GM12872 (cell line): ENCODE data around the gene ABCC11.

Experiments
- TF ChIP-seq, protein P1 (sequence below): IDR thresholded peaks from 3 replicates; pipeline ENCODE4 v1.5.1; 2011; ENCODE audit warnings: low read depth, mild to moderate bottlenecking, low read length, moderate library complexity; ENCODE audit not compliant: insufficient read depth

ABCC11 gene

DNA sequence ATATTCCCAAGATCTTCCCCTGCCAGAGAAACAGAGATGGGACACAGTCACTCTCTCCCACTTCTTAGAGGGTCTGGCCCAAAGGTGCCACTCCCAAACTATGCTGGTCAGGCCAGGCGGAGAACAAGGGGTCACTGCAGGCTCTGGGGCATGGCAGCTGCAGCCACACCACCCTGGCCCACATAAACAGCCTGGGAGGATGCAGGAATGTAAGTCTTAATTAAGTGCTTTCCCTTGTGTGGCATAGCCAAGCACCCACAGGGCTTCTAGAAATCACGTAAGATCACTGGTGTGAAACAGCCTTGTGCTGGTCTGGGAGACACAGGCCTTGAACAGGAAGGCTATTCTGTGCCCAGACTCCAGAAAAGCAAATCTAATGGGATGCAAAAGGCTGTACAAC is 123.1 kb downstream of the ABCC11 start:
- TF ChIP-seq, protein P1, sequence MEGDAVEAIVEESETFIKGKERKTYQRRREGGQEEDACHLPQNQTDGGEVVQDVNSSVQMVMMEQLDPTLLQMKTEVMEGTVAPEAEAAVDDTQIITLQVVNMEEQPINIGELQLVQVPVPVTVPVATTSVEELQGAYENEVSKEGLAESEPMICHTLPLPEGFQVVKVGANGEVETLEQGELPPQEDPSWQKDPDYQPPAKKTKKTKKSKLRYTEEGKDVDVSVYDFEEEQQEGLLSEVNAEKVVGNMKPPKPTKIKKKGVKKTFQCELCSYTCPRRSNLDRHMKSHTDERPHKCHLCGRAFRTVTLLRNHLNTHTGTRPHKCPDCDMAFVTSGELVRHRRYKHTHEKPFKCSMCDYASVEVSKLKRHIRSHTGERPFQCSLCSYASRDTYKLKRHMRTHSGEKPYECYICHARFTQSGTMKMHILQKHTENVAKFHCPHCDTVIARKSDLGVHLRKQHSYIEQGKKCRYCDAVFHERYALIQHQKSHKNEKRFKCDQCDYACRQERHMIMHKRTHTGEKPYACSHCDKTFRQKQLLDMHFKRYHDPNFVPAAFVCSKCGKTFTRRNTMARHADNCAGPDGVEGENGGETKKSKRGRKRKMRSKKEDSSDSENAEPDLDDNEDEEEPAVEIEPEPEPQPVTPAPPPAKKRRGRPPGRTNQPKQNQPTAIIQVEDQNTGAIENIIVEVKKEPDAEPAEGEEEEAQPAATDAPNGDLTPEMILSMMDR, result no peak

DNA sequence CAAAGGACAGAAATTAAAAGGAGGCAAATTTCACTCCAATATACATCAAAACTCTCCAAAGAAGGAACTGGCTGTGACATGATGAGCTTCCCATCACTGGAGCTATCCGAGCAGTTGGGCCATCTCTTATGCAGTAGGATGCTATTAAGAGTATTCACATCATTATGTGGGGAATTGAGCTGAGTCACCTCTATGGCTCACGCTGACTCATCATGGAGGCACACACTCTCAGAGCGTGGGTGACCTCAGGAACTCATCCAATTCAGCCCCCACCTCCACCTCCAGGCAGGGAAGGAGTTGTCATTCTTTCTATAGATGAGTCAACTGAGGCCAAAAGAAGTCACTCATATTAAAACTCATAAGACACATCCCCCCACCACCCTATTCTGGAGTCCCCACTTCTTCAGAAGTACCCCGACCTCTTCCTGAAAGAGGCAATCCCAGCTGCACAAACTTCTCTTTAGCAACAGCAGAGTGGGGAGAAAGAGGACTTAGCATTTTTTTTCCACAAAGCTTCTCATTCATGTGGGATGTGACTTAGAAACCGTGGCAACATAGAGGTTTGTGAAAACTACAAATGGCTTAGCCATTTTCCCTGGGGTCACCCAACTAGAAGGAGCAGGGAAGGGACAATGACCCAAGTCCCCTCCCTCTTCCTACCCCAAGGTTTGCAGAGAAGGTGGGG is 124.1 kb downstream of the ABCC11 start:
- TF ChIP-seq, protein P1, result no peak

DNA sequence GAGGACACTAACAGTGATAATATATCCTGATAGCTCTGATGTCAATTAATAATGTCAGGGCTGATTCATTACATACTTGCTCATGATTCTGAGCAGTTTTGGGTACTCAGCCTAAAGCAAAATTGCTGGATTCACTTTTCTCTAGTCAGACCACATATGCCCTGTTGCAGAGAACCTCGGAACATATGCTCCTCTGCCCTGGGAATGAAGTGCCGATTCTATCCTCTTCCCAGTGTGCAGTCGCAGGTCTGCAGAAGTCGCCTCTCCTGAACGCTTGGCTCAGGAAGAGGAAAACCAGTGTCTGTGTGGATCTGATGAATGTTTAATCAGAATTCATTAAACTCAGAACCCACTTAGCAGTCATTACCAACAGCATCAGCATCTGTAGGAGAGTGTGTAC is 126.1 kb downstream of the ABCC11 start:
- TF ChIP-seq, protein P1, result no peak

DNA sequence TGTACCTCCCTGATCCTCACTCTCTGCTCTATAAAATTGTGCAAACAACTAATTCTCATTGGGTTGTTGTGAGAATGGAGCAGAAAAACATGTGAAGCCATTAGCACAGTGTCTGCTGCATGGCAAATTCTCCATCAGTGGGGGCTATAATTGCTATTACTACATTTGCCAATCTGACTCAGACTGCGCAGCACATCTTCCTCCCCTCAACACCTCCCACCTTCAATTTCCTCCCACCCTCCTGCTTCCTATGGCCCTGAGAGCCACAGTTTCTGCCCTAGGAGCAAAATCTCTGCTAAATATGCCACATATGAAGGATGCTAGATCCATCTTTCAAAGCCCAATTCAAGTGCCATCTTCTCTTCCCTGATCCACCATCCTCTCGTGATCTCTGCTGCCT is 128.5 kb downstream of the ABCC11 start:
- TF ChIP-seq, protein P1, result no peak

DNA sequence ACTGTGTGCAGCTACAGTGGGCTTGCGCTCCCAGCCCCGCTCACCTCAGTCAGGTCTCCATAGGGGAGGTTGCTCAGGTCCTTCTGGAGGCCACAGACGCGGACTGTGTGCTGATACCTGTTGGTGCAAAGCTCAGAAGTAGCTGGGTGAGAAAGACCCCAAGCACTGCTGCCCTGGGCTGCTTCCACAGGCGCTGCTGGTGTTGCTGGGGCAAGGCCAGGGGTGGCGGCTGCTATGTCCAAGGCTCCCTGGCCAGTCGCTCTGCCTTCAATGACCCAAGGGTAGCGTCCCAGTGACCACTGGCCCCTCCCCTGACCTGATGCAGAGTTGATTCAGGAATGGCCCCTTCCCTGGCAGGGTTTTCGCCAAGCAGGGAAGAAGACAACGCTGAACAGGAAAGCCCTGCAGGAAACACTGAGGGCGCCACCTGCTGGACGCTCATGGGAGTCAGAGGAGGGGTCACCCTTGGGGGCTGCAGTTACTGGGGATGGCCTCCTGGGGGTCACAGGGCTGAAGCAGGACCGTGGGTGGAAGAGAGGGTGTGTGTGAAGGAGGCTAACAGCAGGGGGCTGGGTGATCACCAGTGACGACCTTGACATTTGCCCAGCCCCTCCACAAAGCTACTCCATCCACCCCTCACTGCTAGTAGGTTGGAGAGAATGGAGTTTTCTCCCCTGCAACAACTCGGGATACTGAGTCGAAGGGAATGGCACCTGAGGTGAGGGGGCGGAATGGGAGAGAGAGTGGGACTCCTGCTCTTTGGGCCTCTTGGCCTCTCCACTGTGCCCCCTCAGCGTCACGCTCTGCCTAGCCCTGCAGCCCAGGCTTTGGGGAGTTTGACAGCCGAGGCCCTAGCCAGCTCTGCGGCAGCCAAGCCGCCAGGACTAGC is 129.9 kb downstream of the ABCC11 start:
- TF ChIP-seq, protein P1, result peak; percentile 99
